ENCODE measurements around the gene DHRSX.

GRCh38 chrX:2267890-2268289, 232.9 kb downstream of the DHRSX start:
- TF ChIP-seq USF2 (CRISPR knock-in tag; IDR thresholded peaks at IDR 0.05) (no peak), CTCF (IDR thresholded peaks at IDR 0.05 in 2 of 3, conservative IDR thresholded peaks at IDR 0.05 in 1 of 3; ENCODE audit: insufficient read depth in 2 of 3, low read depth in 1 of 3, low read length in 3 of 3) (no peak), HDAC6 (IDR thresholded peaks at IDR 0.05; ENCODE audit: low read depth, low read length) (no peak), ATF4 (CRISPR knock-in tag; IDR thresholded peaks at IDR 0.05) (no peak)
